ENCODE results near the gene APRT. TPM values are rescaled to one million over a fixed set of nuclear protein-coding genes. Genes with fewer than 3 reads are reported as not detected.

Gene APRT
- total and polyA plus RNA-seq, 12 donors, result 20.8 to 166 (median 36.9) TPM

GRCh38 chr16:88781140-88782077, 30.3 kb downstream of the APRT start:
- H3K27ac ChIP-seq, result peak overlapping the region in 4 of 10 donors; percentile 4 to 92 (median 28)
- 78% methylated on average over 28 of the region's 28 CpGs for WGBS, 2 donors
- DNase-seq (peak in 1 of 2 donors; percentile 37), ATAC-seq (no peak)
- H3K27me3 ChIP-seq, result peaks cover 0 to 5% (median 0%) of the 10 kb centered on the region in 7 donors
- intact Hi-C loops (cut with DNase I), result loop anchor here in 1 of 10 donors (5.0 kb wide), 1 partner anchor 39 kb away; no protein-coding TSS in a partner anchor
- peaks cover 0 to 4% (median 0%) of the 10 kb centered on the region in 9 donors for H3K36me3 ChIP-seq
- peak overlapping the region in 1 of 10 donors; percentile 23 for H3K4me3 ChIP-seq
- H3K4me1 ChIP-seq, result peaks cover 12 to 68% (median 52%) of the 10 kb centered on the region in 9 donors
- H3K9me3 ChIP-seq, result no peaks in the 10 kb centered on the region
- TF ChIP-seq CTCF (IDR thresholded peaks at IDR 0.05), result no peak

GRCh38 chr16:88780142-88781062, 31.3 kb downstream of the APRT start:
- peaks cover 0 to 6% (median 0%) of the 10 kb centered on the region in 9 donors for H3K36me3 ChIP-seq
- no peak for ATAC-seq
- intact Hi-C loops (cut with DNase I), result loop anchor here in 1 of 10 donors (5.0 kb wide), 1 partner anchor 38 kb away; no protein-coding TSS in a partner anchor
- 81 to 85% methylated on average over 13 of the region's 13 CpGs for WGBS, 2 donors
- peak overlapping the region in 3 of 10 donors; percentile 3 to 65 (median 29) for H3K27ac ChIP-seq
- TF ChIP-seq CTCF (IDR thresholded peaks at IDR 0.05), result no peak
- H3K4me3 ChIP-seq, result peak overlapping the region in 1 of 10 donors; percentile 23
- peaks cover 12 to 66% (median 52%) of the 10 kb centered on the region in 9 donors for H3K4me1 ChIP-seq
- no peak for DNase-seq
- H3K9me3 ChIP-seq, result no peaks in the 10 kb centered on the region
- peaks cover 0 to 5% (median 0%) of the 10 kb centered on the region in 7 donors for H3K27me3 ChIP-seq

GRCh38 chr16:88779406-88780141, 32.2 kb downstream of the APRT start:
- H3K9me3 ChIP-seq, result no peaks in the 10 kb centered on the region
- H3K27me3 ChIP-seq, result peaks cover 0 to 5% (median 0%) of the 10 kb centered on the region in 7 donors
- peaks cover 12 to 72% (median 54%) of the 10 kb centered on the region in 9 donors for H3K4me1 ChIP-seq
- H3K27ac ChIP-seq, result peak overlapping the region in 1 of 10 donors; percentile 65
- ATAC-seq, result peak; percentile 14 to 61 (median 43)
- intact Hi-C loops (cut with DNase I), result loop anchor here in 1 of 10 donors (5.0 kb wide), 1 partner anchor 37 kb away; no protein-coding TSS in a partner anchor
- peak; percentile 72 to 77 for DNase-seq
- no peak for TF ChIP-seq CTCF (IDR thresholded peaks at IDR 0.05)
- peaks cover 0 to 6% (median 0%) of the 10 kb centered on the region in 9 donors for H3K36me3 ChIP-seq
- 38 to 46% methylated on average over 34 of the region's 34 CpGs for WGBS, 2 donors
- H3K4me3 ChIP-seq, result peak overlapping the region in 2 of 10 donors; percentile 18 to 22

All from heart right ventricle (tissue), 16 donors.